Cardiac muscle cell (in vitro differentiated cells and primary cell): ENCODE data around the gene PTPN4. TPM values are rescaled to one million over a fixed set of nuclear protein-coding genes. Genes with fewer than 3 reads are reported as not detected.
A peak's percentile ranks its signal among the peaks of the same experiment; 100 is the strongest.

Experiments
- DNase-seq, 2 donors: peaks; one replicate each; pipeline versions ENCODE4 v3.0.0 to v3.0.0-alpha.2; 2010 to 2017; ENCODE audit warnings: low read depth in 1 of 2, low spot score in 1 of 2
- H3K27ac ChIP-seq: fragments of 200-600 bp; sonication (generic); 2 replicates; pipeline ENCODE4 v1.5.1; 2016
- H3K27me3 ChIP-seq: fragments of 200-600 bp; sonication (generic); 2 replicates; pipeline ENCODE4 v1.6.0; 2016; ENCODE audit warnings: control low read depth
- H3K36me3 ChIP-seq: fragments of 200-600 bp; sonication (generic); 2 replicates; pipeline ENCODE4 v1.5.1; 2016; ENCODE audit warnings: control low read depth
- H3K4me1 ChIP-seq: fragments of 200-600 bp; sonication (generic); 2 replicates; pipeline ENCODE4 v1.8.1; 2017; ENCODE audit warnings: low read depth, mild to moderate bottlenecking, mixed run types
- H3K4me3 ChIP-seq: fragments of 200-600 bp; sonication (generic); 2 replicates; pipeline ENCODE4 v1.5.1; 2016; ENCODE audit warnings: mild to moderate bottlenecking
- H3K9me3 ChIP-seq: fragments of 200-600 bp; sonication (generic); 2 replicates; pipeline ENCODE4 v1.5.1; 2017; ENCODE audit warnings: low read depth, mild to moderate bottlenecking, control low read depth
- CTCF ChIP-seq: IDR thresholded peaks from 2 replicates; pipeline ENCODE4 v1.5.1; 2012; ENCODE audit warnings: low read depth, mild to moderate bottlenecking, low read length
- polyA plus RNA-seq: library from polyadenylated mRNA; unstranded; fragments of >200 nt; fragmentation: Nextera tagmentation; extraction: Ambion mirVana; gene quantifications from 2 replicates; pipeline ENCODE4 v1.2.1, GENCODE V29; 2016
- total RNA-seq: library from RNA; depleted of rRNA; stranded (reverse); fragments of >200 nt; gene quantifications from 2 replicates; pipeline ENCODE4 v1.2.3, GENCODE V29; 2016

The PTPN4 gene
- total and polyA plus RNA-seq, 2 experiments from 2014 or later, result 26.3 to 70.3 TPM

GRCh38 chr2:119888680-119889079, 129.0 kb downstream of the PTPN4 start:
- Histone ChIP-seq H3K27ac (no peak overlapping the region), H3K36me3 (peaks cover 6% of the 10 kb centered on the region)
- peak in 1 of 2 donors; percentile 76 for DNase-seq

GRCh38 chr2:119897736-119898395, 138.1 kb downstream of the PTPN4 start:
- Histone ChIP-seq H3K4me3 (no peak overlapping the region), H3K9me3 (no peaks in the 10 kb centered on the region), H3K27ac (no peak overlapping the region), H3K4me1 (no peaks in the 10 kb centered on the region), H3K36me3 (peaks cover 22% of the 10 kb centered on the region), H3K27me3 (no peaks in the 10 kb centered on the region)
- no peak for DNase-seq
- TF ChIP-seq CTCF, result no peak

More at GRCh38 chr2:119888680-119889079, 129.0 kb downstream of the PTPN4 start:
- Histone ChIP-seq H3K9me3 (no peaks in the 10 kb centered on the region), H3K4me1 (no peaks in the 10 kb centered on the region), H3K27me3 (no peaks in the 10 kb centered on the region), H3K4me3 (no peak overlapping the region)
- no peak for TF ChIP-seq CTCF

- Histone ChIP-seq H3K27me3 (no peaks in the 10 kb centered on the region), H3K27ac (no peak overlapping the region), H3K9me3 (no peaks in the 10 kb centered on the region), H3K36me3 (peaks cover 22% of the 10 kb centered on the region), H3K4me1 (no peaks in the 10 kb centered on the region), H3K4me3 (no peak overlapping the region)
- TF ChIP-seq CTCF, result no peak
- no peak for DNase-seq
Observed at GRCh38 chr2:119901013-119901412, 141.3 kb downstream of the PTPN4 start.

GRCh38 chr2:119910566-119910965, 150.8 kb downstream of the PTPN4 start:
- H3K4me1 ChIP-seq, result no peaks in the 10 kb centered on the region
- peaks cover 7% of the 10 kb centered on the region for H3K36me3 ChIP-seq
- H3K4me3 ChIP-seq, result no peak overlapping the region
- no peaks in the 10 kb centered on the region for H3K9me3 ChIP-seq
- DNase-seq, result no peak
- no peaks in the 10 kb centered on the region for H3K27me3 ChIP-seq
- no peak overlapping the region for H3K27ac ChIP-seq
- TF ChIP-seq CTCF, result no peak

GRCh38 chr2:119914266-119914665, 154.5 kb downstream of the PTPN4 start:
- peaks cover 7% of the 10 kb centered on the region for H3K36me3 ChIP-seq
- H3K4me1 ChIP-seq, result no peaks in the 10 kb centered on the region
- H3K27ac ChIP-seq, result no peak overlapping the region
- no peak for TF ChIP-seq CTCF
- no peaks in the 10 kb centered on the region for H3K9me3 ChIP-seq
- no peak overlapping the region for H3K4me3 ChIP-seq
- no peaks in the 10 kb centered on the region for H3K27me3 ChIP-seq
- DNase-seq, result peak in 1 of 2 donors; percentile 2

- TF ChIP-seq CTCF, result no peak
- H3K27ac ChIP-seq, result no peak overlapping the region
- H3K27me3 ChIP-seq, result no peaks in the 10 kb centered on the region
- no peak for DNase-seq
- no peaks in the 10 kb centered on the region for H3K36me3 ChIP-seq
- no peaks in the 10 kb centered on the region for H3K9me3 ChIP-seq
- H3K4me3 ChIP-seq, result no peak overlapping the region
- no peaks in the 10 kb centered on the region for H3K4me1 ChIP-seq
Observed at GRCh38 chr2:119921825-119922224, 162.1 kb downstream of the PTPN4 start.
